ENCODE results near the gene TEKTIP1. TPM values are rescaled to one million over a fixed set of nuclear protein-coding genes. Genes with fewer than 3 reads are reported as not detected.

TEKTIP1 gene
- total RNA-seq (2022; extraction: Qiagen RNA extraction; ENCODE audit: low read depth), result not detected in 5 replicates

GRCh38 chr19:3538965-3539755 is at the start of gene TEKTIP1:
Gene TEKTIP1, plus strand, starts transcription at chr19:3539174. Its CDS starts 4 bp downstream, at chr19:3539178.

GRCh38 chr19:3500429-3501101 is 38.4 kb upstream of the TEKTIP1 start, which contains the start of gene DOHH:
Gene DOHH, minus strand, starts transcription at chr19:3500674. Its CDS starts 3,860 bp downstream, at chr19:3496814.

GRCh38 chr19:3505598-3506383 is 33.2 kb upstream of the TEKTIP1 start, which contains the start of gene FZR1:
Gene FZR1, plus strand, starts transcription at chr19:3506311. Its CDS starts 16,679 bp downstream, at chr19:3522990.

GRCh38 chr19:3557461-3558248 is 18.7 kb downstream of the TEKTIP1 start, which contains the start of gene MFSD12:
Gene MFSD12, minus strand, starts transcription at chr19:3557586. Its CDS starts 183 bp downstream, at chr19:3557403.

GRCh38 chr19:3572855-3573161 is 33.8 kb downstream of the TEKTIP1 start, which contains the start of gene HMG20B:
Gene HMG20B, plus strand, starts transcription at chr19:3572944. Its CDS starts 366 bp downstream, at chr19:3573310.

GRCh38 chr19:3585301-3586126 is 46.5 kb downstream of the TEKTIP1 start, which contains the start of gene GIPC3:
Gene GIPC3, plus strand, starts transcription at chr19:3585478. Its CDS starts 120 bp downstream, at chr19:3585598.

Other genes with a start within 250 kb of the TEKTIP1 start
- 34.2 to 42.9 TPM (median 39.8 TPM) in 5 replicates for gene NFIC, start 172.6 kb upstream of the TEKTIP1 start, total RNA-seq (2022; extraction: Qiagen RNA extraction; ENCODE audit: low read depth)
- gene SMIM24, start 58.6 kb upstream of the TEKTIP1 start, total RNA-seq (2022; extraction: Qiagen RNA extraction; ENCODE audit: low read depth), result 0.22 to 1.0 TPM (median 0.44 TPM) in 5 replicates
- gene SMIM44, start 55.7 kb upstream of the TEKTIP1 start, total RNA-seq (2022; extraction: Qiagen RNA extraction; ENCODE audit: low read depth), result not detected in 5 replicates
- gene DOHH, start 38.5 kb upstream of the TEKTIP1 start, total RNA-seq (2022; extraction: Qiagen RNA extraction; ENCODE audit: low read depth), result 13.6 to 18.9 TPM (median 18.0 TPM) in 5 replicates
- gene FZR1, start 32.9 kb upstream of the TEKTIP1 start, total RNA-seq (2022; extraction: Qiagen RNA extraction; ENCODE audit: low read depth), result 22.7 to 40.0 TPM (median 35.7 TPM) in 5 replicates
- gene MFSD12, start 18.4 kb downstream of the TEKTIP1 start, total RNA-seq (2022; extraction: Qiagen RNA extraction; ENCODE audit: low read depth), result 115 to 157 TPM (median 152 TPM) in 5 replicates
- gene HMG20B, start 33.8 kb downstream of the TEKTIP1 start, total RNA-seq (2022; extraction: Qiagen RNA extraction; ENCODE audit: low read depth), result 46.3 to 67.7 TPM (median 63.2 TPM) in 5 replicates
- 0.27 to 0.42 TPM (median 0.31 TPM) in 5 replicates for gene GIPC3, start 46.3 kb downstream of the TEKTIP1 start, total RNA-seq (2022; extraction: Qiagen RNA extraction; ENCODE audit: low read depth)
- gene TBXA2R, start 67.7 kb downstream of the TEKTIP1 start, total RNA-seq (2022; extraction: Qiagen RNA extraction; ENCODE audit: low read depth), result 0.74 to 1.2 TPM (median 0.99 TPM) in 5 replicates
- 12.6 to 19.7 TPM (median 17.5 TPM) in 5 replicates for gene CACTIN, start 87.6 kb downstream of the TEKTIP1 start, total RNA-seq (2022; extraction: Qiagen RNA extraction; ENCODE audit: low read depth)
- 9.9 to 13.2 TPM (median 12.1 TPM) in 5 replicates for gene PIP5K1C, start 161.3 kb downstream of the TEKTIP1 start, total RNA-seq (2022; extraction: Qiagen RNA extraction; ENCODE audit: low read depth)
- 0.49 to 1.3 TPM (median 0.90 TPM) in 5 replicates for gene TJP3, start 169.2 kb downstream of the TEKTIP1 start, total RNA-seq (2022; extraction: Qiagen RNA extraction; ENCODE audit: low read depth)
- gene APBA3, start 222.5 kb downstream of the TEKTIP1 start, total RNA-seq (2022; extraction: Qiagen RNA extraction; ENCODE audit: low read depth), result 8.6 to 13.1 TPM (median 12.1 TPM) in 5 replicates
- 64.2 to 84.4 TPM (median 68.8 TPM) in 5 replicates for gene MRPL54, start 223.5 kb downstream of the TEKTIP1 start, total RNA-seq (2022; extraction: Qiagen RNA extraction; ENCODE audit: low read depth)
- gene RAX2, start 233.1 kb downstream of the TEKTIP1 start, total RNA-seq (2022; extraction: Qiagen RNA extraction; ENCODE audit: low read depth), result not detected in 5 replicates
- gene MATK, start 247.2 kb downstream of the TEKTIP1 start, total RNA-seq (2022; extraction: Qiagen RNA extraction; ENCODE audit: low read depth), result 0.94 to 1.8 TPM (median 1.2 TPM) in 5 replicates

Measured in A549 treated with GW870086 at 1 μM for 4 hours (cell line).